H1 (cell line): ENCODE measurements around the gene SLC2A8. TPM values are rescaled to one million over a fixed set of nuclear protein-coding genes. Genes with fewer than 3 reads are reported as not detected.

Experiments used
- CTCF ChIA-PET: fragments of 300-600 bp; sonication (Branson Sonifier 250); formaldehyde crosslinking; loops from one replicate; lab custom pipeline; 2021; ENCODE audit not compliant: partially characterized antibody; lab: Charles Lee
- POLR2A ChIA-PET: fragments of 300-600 bp; sonication (Branson Sonifier 250); formaldehyde crosslinking; loops from one replicate; lab custom pipeline; 2021; ENCODE audit warnings: inconsistent platforms; ENCODE audit not compliant: partially characterized antibody; lab: Charles Lee
- DNase-seq, 2 experiments: peaks; one replicate each; pipeline versions ENCODE4 v3.0.0 to v3.0.0-alpha.2; 2010 to 2022; ENCODE audit warnings: low spot score in 2 of 2, low read depth in 1 of 2, mixed read lengths in 1 of 2
- FAIRE-seq: peaks from 2 replicates; lab custom pipeline; 2011; peaks lifted over from hg19 to GRCh38; lab: Jason Lieb, UNC
- H2AFZ ChIP-seq: 2 replicates; pipeline ENCODE4 v1.8.1; 2012; ENCODE audit warnings: low read length, inconsistent platforms
- H2AK5ac ChIP-seq: 2 replicates; pipeline ENCODE4 v1.6.1; 2013; ENCODE audit warnings: low read depth, low read length
- H2BK120ac ChIP-seq: replicated peaks from 2 replicates; pipeline ENCODE3; 2013; ENCODE audit warnings: low read depth, low read length, inconsistent platforms
- H2BK12ac ChIP-seq: 2 replicates; pipeline ENCODE4 v1.6.1; 2013; ENCODE audit warnings: low read depth, low read length
- H2BK15ac ChIP-seq: 2 replicates; pipeline ENCODE4 v1.6.1; 2013; ENCODE audit warnings: low read length
- H2BK20ac ChIP-seq: 2 replicates; pipeline ENCODE4 v1.6.1; 2013; ENCODE audit warnings: low read length
- H2BK5ac ChIP-seq: 2 replicates; pipeline ENCODE4 v1.6.1; 2013; ENCODE audit warnings: low read depth, low read length
- H3K14ac ChIP-seq: 2 replicates; pipeline ENCODE4 v1.6.1; 2013; ENCODE audit warnings: inconsistent platforms; ENCODE audit not compliant: insufficient read length
- H3K18ac ChIP-seq: 2 replicates; pipeline ENCODE4 v1.6.1; 2013; ENCODE audit warnings: low read length; ENCODE audit errors: extremely low read depth
- H3K23ac ChIP-seq: 2 replicates; pipeline ENCODE4 v1.6.1; 2013; ENCODE audit warnings: inconsistent platforms; ENCODE audit not compliant: insufficient read length
- H3K23me2 ChIP-seq: 2 replicates; pipeline ENCODE4 v1.6.1; 2013; ENCODE audit warnings: low read depth, low read length
- H3K27ac ChIP-seq: 2 replicates; pipeline ENCODE4 v1.6.1; 2011; ENCODE audit warnings: low read depth, low read length, inconsistent platforms
- H3K27me3 ChIP-seq, 4 experiments: replicated peaks in 1 of 4; 1 replicate in 1 of 4; 2 replicates in 3 of 4; pipeline versions ENCODE4 v1.6.1 to v1.8.1; 2011 to 2013; ENCODE audit warnings: low read length in 3 of 4, mild to moderate bottlenecking in 3 of 4, inconsistent platforms in 2 of 4, mixed read lengths in 2 of 4, moderate library complexity in 1 of 4; ENCODE audit not compliant: control insufficient read depth in 3 of 4, insufficient read depth in 3 of 4; ENCODE audit errors: extremely low read depth in 1 of 4
- H3K36me3 ChIP-seq, 4 experiments: 2 replicates each; pipeline versions ENCODE4 v1.6.1 to v1.8.1; 2011 to 2013; ENCODE audit warnings: mild to moderate bottlenecking in 4 of 4, low read length in 3 of 4, moderate library complexity in 2 of 4, control low read depth in 1 of 4, inconsistent platforms in 1 of 4; ENCODE audit not compliant: insufficient read depth in 4 of 4, control insufficient read depth in 2 of 4
- H3K4ac ChIP-seq: replicated peaks from 2 replicates; pipeline ENCODE3; 2013; ENCODE audit warnings: low read length, low read depth, mixed read lengths, inconsistent platforms; ENCODE audit not compliant: insufficient read length
- H3K4me1 ChIP-seq, 4 experiments: replicated peaks in 1 of 4; 1 replicate in 1 of 4; 2 replicates in 3 of 4; pipeline versions ENCODE4 v1.6.1 to v1.8.1; 2011 to 2013; ENCODE audit warnings: low read length in 3 of 4, inconsistent platforms in 2 of 4, mixed read lengths in 1 of 4; ENCODE audit not compliant: insufficient read depth in 4 of 4, control insufficient read depth in 3 of 4
- H3K4me2 ChIP-seq, 2 experiments: 2 replicates each; pipeline versions ENCODE4 v1.6.1 to v1.8.1; 2011 to 2013; ENCODE audit warnings: low read depth in 2 of 2, low read length in 2 of 2, control low read depth in 1 of 2, inconsistent platforms in 1 of 2, mild to moderate bottlenecking in 1 of 2; ENCODE audit not compliant: insufficient read depth in 1 of 2
- H3K4me3 ChIP-seq, 4 experiments: fragments of 200-600, 300-600 bp in 1 of 4; sonication (generic), shearing (Covaris generic), sonication (Bioruptor Twin) in 1 of 4; 2 replicates each; pipeline versions ENCODE4 v1.5.1 to v1.8.1; 2011 to 2016; ENCODE audit warnings: low read length in 4 of 4, low read depth in 3 of 4, control low read depth in 2 of 4, inconsistent platforms in 2 of 4, mild to moderate bottlenecking in 2 of 4, mixed read lengths in 1 of 4, moderate library complexity in 1 of 4; ENCODE audit not compliant: insufficient read depth in 2 of 4; ENCODE audit errors: extremely low read depth in 1 of 4
- H3K56ac ChIP-seq: replicated peaks from 2 replicates; pipeline ENCODE3; 2013; ENCODE audit warnings: low read depth, mild to moderate bottlenecking, mixed read lengths, low read length, inconsistent platforms; ENCODE audit not compliant: insufficient read length
- H3K79me1 ChIP-seq: 2 replicates; pipeline ENCODE4 v1.6.1; 2013; ENCODE audit warnings: low read depth, low read length, control low read depth
- H3K79me2 ChIP-seq, 2 experiments: 2 replicates each; pipeline versions ENCODE4 v1.6.1 to v1.8.1; 2012 to 2013; ENCODE audit warnings: low read length in 2 of 2, mild to moderate bottlenecking in 2 of 2, inconsistent platforms in 1 of 2; ENCODE audit not compliant: insufficient read depth in 2 of 2, control insufficient read depth in 1 of 2
- H3K9ac ChIP-seq, 4 experiments: replicated peaks in 1 of 4; 1 replicate in 1 of 4; 2 replicates in 3 of 4; pipeline versions ENCODE4 v1.6.1 to v1.8.1; 2011 to 2013; ENCODE audit warnings: low read depth in 3 of 4, low read length in 3 of 4, control low read depth in 2 of 4, mild to moderate bottlenecking in 2 of 4, moderate library complexity in 2 of 4, inconsistent platforms in 1 of 4; ENCODE audit errors: extremely low read depth in 1 of 4
- H3K9me3 ChIP-seq, 2 experiments: 2 replicates each; pipeline versions ENCODE4 v1.6.1 to v1.8.1; 2012 to 2013; ENCODE audit warnings: mild to moderate bottlenecking in 2 of 2, moderate library complexity in 2 of 2, control low read depth in 1 of 2, inconsistent platforms in 1 of 2, low read depth in 1 of 2, low read length in 1 of 2, mixed read lengths in 1 of 2; ENCODE audit not compliant: insufficient read depth in 2 of 2
- H4K20me1 ChIP-seq, 2 experiments: replicated peaks in 1 of 2; 2 replicates each; pipeline versions ENCODE3 to v1.8.1; 2011 to 2013; ENCODE audit warnings: inconsistent platforms in 2 of 2, low read length in 2 of 2, mild to moderate bottlenecking in 1 of 2; ENCODE audit not compliant: insufficient read depth in 2 of 2, control insufficient read depth in 1 of 2
- H4K5ac ChIP-seq: 2 replicates; pipeline ENCODE4 v1.6.1; 2013; ENCODE audit warnings: low read length, low read depth, mixed read lengths, inconsistent platforms; ENCODE audit not compliant: insufficient read length
- H4K8ac ChIP-seq: 2 replicates; pipeline ENCODE4 v1.8.0; 2013; ENCODE audit warnings: mild to moderate bottlenecking, moderate library complexity, low read length, inconsistent platforms; ENCODE audit not compliant: insufficient read depth; ENCODE audit errors: extremely low read depth
- H4K91ac ChIP-seq: replicated peaks from 2 replicates; pipeline ENCODE3; 2013; ENCODE audit warnings: low read length, mixed read lengths, inconsistent platforms; ENCODE audit not compliant: insufficient read length
- CHD2 ChIP-seq: IDR thresholded peaks from 2 replicates; pipeline ENCODE4 v1.6.1; 2012; ENCODE audit warnings: low read length, improper control_type of control experiment
- CTBP2 ChIP-seq: IDR thresholded peaks from 2 replicates; pipeline ENCODE4 v1.7.0; 2011; ENCODE audit warnings: borderline replicate concordance, mild to moderate bottlenecking, moderate library complexity, mixed read lengths, low read length; ENCODE audit not compliant: insufficient read depth, insufficient read length
- RNF2 ChIP-seq: fragments of 200-900, 300-1000 bp; sonication (generic); IDR thresholded peaks from 2 replicates; pipeline ENCODE4 v1.7.1; 2016; ENCODE audit warnings: borderline replicate concordance, low read depth, mild to moderate bottlenecking, antibody characterized with exemption, low read length; ENCODE audit not compliant: poor library complexity, severe bottlenecking; ENCODE audit errors: missing control alignments
- WGBS, 2 experiments: shearing (Covaris generic) in 1 of 2; methylation state at CpG; one replicate each; pipeline versions ENCODE4 v1.1.6 to v1.1.7; 2013 to 2015; ENCODE audit warnings: low lambda C conversion rate in 2 of 2, mixed read lengths in 2 of 2, inconsistent platforms in 1 of 2, low coverage in 1 of 2, missing lambda C conversion rate in 1 of 2; ENCODE audit not compliant: insufficient replicate concordance in 2 of 2, insufficient coverage in 1 of 2, insufficient read length in 1 of 2; ENCODE audit errors: extremely low coverage in 1 of 2, missing lambda C conversion rate in 1 of 2; 5-methylcytosine and 5-hydroxymethylcytosine counted together
- polyA plus RNA-seq, 7 experiments: library from polyadenylated mRNA; depleted of rRNA in 3 of 7; stranded (reverse) in 5 of 7; unstranded in 2 of 7; fragments of >200 nt in 5 of 7; fragments of 200-250 nt in 2 of 7; gene quantifications; 1 replicate in 5 of 7; 2 replicates in 1 of 7; 4 replicates in 1 of 7; pipeline versions ENCODE4 v1.2.1 to v1.2.3, GENCODE V29; 2011 to 2013; ENCODE audit warnings: missing spikeins in 2 of 7, mixed read lengths in 2 of 7
- total RNA-seq: library from RNA; stranded (reverse); fragmentation: NEBNext Ultra II Directional; extraction: Animal tissue kit (Norgen Biotek cat#: 25700); gene quantifications from 2 replicates; pipeline ENCODE4 v1.2.1, GENCODE V29; 2021
- TF ChIP-seq, protein P1 (sequence below): IDR thresholded peaks from 2 replicates; pipeline ENCODE4 v1.6.1; 2011; ENCODE audit warnings: low read length, improper control_type of control experiment
- TF ChIP-seq, protein P2 (sequence below): IDR thresholded peaks from 2 replicates; pipeline ENCODE4 v1.6.1; 2012; ENCODE audit warnings: inconsistent platforms
- TF ChIP-seq, protein P3 (sequence below): IDR thresholded peaks from 2 replicates; pipeline ENCODE4 v1.6.1; 2012; ENCODE audit warnings: low read length, inconsistent platforms

Gene SLC2A8
- total and polyA plus RNA-seq, 2 of the 8 experiments (the other 6 are each of a cell fraction or from before 2014, with no cell fraction given), result 24.6 to 36.4 TPM

DNA sequence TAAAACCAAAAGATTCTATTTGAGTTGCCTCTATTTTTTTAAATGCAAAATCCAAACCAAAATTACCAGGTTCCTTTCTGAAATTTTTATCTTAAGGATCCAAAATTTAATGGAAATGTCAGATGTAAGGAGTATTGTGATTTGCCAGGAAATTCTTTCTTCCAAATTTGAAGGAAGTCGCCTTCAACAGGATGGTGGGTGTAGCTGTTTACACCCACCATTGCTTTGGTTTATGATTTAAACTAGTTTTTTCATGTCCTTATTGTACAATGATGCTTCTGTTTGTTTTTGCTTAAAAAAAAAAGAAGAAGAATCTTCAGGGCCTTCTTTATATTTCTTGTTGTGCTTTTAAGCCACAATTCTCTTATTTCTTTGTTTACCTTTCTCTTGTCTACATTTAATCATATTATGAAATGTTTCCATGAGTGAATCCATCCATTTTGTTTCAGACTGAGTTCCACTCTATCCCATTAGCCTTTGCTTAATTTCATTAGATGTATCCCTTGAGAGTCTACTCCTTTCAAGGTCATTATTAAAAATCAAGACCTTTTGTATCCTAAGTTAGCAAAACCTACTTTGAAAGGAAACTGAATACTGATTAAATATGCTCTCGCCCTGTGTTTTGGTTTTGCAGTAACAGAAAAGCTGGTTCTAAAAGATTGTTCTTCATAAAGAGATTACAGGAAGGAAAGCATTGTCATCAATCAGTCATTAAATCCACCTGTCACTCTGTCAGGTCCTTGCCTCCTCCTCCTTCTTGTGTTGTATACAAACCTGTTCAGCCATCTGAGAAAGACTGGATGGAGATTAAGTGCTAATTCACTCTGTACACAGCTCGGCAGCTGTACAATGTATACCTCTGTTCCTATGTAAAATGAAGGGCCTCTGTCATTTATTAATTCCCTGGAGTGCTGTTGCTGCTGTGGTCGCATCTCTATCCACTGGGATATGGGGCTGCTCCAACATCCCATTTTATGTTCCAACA is 45.5 kb upstream of the SLC2A8 start:
- DNase-seq, result no peak
- Histone ChIP-seq H3K4me1 (peaks cover 7 to 25% (median 18%) of the 10 kb centered on the region in 4 experiments), H3K79me2 (no peaks in the 10 kb centered on the region), H2BK5ac (no peak overlapping the region), H3K4ac (no peak overlapping the region), H3K23ac (no peak overlapping the region), H4K8ac (no peak overlapping the region), H4K20me1 (no peaks in the 10 kb centered on the region), H2BK120ac (no peak overlapping the region), H2AFZ (no peak overlapping the region), H3K56ac (no peak overlapping the region), H2BK15ac (no peak overlapping the region), H4K91ac (no peak overlapping the region), H4K5ac (no peak overlapping the region), H2AK5ac (no peak overlapping the region), H2BK12ac (no peak overlapping the region)
- no peak for FAIRE-seq
- POLR2A ChIA-PET, result interaction anchor here (1.2 kb wide), 1 partner anchor 46 kb away, joined by 3 read pairs; the partner anchor contains the start of gene SLC2A8
- WGBS, 2 experiments, result 85% methylated on average over 4 of the region's 4 CpGs; no CpG with 5 or more reads in 1 of the 2 experiments
- TF ChIP-seq, protein P1, sequence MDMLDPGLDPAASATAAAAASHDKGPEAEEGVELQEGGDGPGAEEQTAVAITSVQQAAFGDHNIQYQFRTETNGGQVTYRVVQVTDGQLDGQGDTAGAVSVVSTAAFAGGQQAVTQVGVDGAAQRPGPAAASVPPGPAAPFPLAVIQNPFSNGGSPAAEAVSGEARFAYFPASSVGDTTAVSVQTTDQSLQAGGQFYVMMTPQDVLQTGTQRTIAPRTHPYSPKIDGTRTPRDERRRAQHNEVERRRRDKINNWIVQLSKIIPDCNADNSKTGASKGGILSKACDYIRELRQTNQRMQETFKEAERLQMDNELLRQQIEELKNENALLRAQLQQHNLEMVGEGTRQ, result no peak
- TF ChIP-seq RNF2, result no peak
- TF ChIP-seq, protein P2, sequence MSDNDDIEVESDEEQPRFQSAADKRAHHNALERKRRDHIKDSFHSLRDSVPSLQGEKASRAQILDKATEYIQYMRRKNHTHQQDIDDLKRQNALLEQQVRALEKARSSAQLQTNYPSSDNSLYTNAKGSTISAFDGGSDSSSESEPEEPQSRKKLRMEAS, result no peak
- TF ChIP-seq, protein P3, sequence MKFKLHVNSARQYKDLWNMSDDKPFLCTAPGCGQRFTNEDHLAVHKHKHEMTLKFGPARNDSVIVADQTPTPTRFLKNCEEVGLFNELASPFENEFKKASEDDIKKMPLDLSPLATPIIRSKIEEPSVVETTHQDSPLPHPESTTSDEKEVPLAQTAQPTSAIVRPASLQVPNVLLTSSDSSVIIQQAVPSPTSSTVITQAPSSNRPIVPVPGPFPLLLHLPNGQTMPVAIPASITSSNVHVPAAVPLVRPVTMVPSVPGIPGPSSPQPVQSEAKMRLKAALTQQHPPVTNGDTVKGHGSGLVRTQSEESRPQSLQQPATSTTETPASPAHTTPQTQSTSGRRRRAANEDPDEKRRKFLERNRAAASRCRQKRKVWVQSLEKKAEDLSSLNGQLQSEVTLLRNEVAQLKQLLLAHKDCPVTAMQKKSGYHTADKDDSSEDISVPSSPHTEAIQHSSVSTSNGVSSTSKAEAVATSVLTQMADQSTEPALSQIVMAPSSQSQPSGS, result no peak
- TF ChIP-seq CHD2, result no peak
- no peak for TF ChIP-seq CTBP2
- TF ChIP-seq, all 59 proteins: peak for 0
- H3K14ac ChIP-seq, result no peak overlapping the region
- no peaks in the 10 kb centered on the region for H3K27me3 ChIP-seq
- H3K27ac ChIP-seq, result no peak overlapping the region
- no peaks in the 10 kb centered on the region; a peak in 1 of 8 replicates for H3K36me3 ChIP-seq
- no peaks in the 10 kb centered on the region for H3K23me2 ChIP-seq
- CTCF ChIA-PET, result interaction anchor here (0.6 to 1.4 kb wide), 3 partner anchors 29 to 153 kb away, joined by 3 to 4 read pairs (median 3); no protein-coding TSS in a partner anchor
- H3K4me3 ChIP-seq, result no peak overlapping the region
- H3K9ac ChIP-seq, result no peak overlapping the region
- H2BK20ac ChIP-seq, result no peak overlapping the region
- H3K9me3 ChIP-seq, result no peaks in the 10 kb centered on the region
- no peak overlapping the region for H3K18ac ChIP-seq
- peaks cover 2% of the 10 kb centered on the region; the same call in 1 of the 2 replicates for H3K79me1 ChIP-seq
- no peak overlapping the region for H3K4me2 ChIP-seq
